Stimulated activated CD4-positive, alpha-beta T cell treated with anti-CD3 and anti-CD28 coated beads, Interleukin-12 subunit alpha, Interleukin-12 subunit beta, amount 100 ng/mL, for 4 hours (primary cell): Measurements from ENCODE around the gene FAF1.

Source experiments
- DNase-seq: peaks from one replicate; pipeline ENCODE4 v3.0.0-alpha.2; 2020

Gene FAF1

DNA sequence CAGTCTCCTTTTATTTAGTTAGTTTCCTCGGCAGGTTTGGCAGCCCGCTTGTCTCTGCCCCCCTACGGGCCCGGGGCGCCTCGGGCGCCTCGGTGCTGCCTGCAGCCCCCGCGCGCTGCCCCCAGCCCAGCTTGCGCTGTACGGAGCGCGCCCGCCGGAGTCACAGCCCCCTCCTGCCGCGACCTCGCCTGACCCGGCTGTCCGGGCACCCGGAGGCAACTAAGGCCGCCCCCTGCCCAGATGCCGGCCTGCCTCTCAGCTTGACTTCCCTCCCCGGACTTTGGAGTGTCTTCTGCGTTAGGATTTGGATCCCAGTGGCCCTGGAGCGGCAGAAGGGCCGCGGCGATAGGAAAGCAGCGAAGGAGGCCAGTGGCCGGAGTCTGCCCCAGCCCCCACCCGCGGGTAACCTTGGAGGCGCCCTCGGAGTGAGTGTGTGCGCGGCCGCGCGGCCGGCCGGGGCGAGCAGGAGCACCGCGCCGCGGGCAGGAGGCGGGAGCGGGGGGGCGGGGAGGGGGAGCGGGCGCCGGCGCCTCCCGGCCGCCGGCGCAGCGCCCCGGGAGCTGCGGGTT is 17.6 kb upstream of the FAF1 start:
- DNase-seq, result peak; percentile 21

DNA sequence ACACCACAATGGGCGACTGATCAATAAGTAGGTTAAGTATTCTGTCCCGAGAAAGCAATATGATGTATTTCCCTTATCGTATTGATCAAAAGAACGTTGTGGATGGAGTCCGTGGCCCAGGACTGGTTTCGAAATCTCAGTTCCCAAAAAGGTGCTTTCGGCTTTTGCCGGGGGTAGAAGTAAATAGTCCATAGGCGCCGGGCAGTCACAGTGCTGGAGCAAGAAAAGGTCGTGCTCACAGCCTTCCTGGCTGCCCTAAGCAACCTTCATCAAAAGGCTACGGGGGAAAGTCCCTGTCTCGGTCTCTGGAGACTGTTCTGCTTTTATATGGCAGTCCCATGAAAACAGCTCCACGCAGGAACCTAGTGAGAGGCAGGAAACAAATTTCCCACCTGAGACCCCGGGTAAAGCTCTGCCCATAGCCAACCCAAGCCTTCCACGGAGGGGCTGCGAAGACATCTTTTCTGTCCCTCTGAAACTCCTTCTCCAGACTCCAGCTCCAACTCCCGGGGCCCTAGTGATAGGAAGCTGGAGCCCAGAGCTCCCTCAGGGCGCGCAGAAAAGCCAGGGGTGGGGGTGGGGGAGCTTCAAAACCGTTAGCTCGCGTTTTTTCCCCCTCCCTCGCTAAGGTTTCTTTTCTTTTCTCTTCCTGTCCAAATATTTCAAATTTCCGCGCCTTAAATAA is 17.0 kb upstream of the FAF1 start:
- peak; percentile 10 for DNase-seq

DNA sequence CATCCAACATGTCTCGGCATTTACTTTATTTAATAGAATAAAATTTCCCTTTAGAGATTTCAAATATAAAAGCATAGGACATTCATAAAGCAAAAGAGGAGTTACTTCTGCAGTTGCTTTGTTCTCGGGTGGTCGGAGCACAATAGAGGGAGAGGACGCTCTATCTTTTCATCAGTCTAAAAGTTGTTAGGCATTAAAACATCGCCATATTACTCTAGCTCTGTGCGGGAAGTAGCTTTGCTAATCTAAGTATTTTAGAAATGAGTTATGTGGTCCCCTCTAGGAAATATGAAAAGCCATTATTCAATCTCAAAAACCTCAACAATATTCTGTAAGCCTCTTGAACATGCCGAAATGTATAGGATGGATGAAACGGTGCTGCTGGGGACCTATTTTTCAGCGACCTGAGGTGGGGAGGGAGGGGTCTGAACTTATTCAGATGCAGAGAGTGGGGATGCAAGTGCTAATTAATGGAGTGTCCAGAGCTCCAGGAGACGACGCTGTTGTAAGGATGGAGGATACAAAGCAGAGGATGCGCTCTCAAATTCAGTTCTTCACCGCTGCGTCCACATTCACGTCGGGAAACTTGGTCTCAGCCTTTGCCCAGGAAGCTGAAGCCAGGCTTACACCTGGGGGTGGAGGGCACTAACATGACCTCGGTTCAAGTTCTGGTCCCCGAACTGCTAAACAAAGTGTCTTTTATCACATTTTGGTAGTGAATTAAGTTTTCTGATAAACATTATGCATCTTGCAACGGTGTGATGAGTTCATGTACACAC is 16.2 kb upstream of the FAF1 start:
- DNase-seq, result no peak

DNA sequence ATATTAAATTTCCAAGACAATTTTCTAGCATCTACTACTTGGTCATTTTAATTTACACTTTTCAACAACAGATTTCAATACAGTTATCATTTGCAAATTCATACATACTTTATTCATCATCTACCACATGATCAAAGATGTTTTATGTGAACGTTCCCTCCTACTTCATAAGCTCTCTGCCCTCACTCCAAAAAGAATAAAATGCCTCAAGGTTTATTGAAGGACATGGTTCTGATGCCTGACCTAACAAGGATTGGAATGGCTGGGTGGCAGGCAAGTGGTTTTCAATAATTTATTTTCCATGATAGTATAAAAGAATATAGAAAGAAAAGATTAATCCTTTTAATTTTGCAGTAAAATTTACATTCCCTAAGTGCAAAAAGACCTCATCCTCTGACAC is 15.4 kb upstream of the FAF1 start:
- DNase-seq, result no peak

DNA sequence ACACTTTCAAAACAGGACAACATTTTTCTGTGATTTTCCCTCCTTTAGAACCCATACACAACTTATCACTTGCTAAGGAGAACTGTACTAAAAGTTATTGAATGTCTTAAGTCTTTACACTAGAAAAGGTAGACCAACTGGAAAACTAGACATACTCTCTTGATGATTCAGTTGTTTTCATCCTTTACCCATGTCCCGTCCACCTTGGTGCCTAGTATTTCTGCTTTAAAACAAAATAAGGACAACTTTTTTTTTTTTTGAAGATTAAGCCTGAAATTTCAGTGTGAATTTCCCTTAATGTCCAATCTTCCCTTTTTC is 14.5 kb upstream of the FAF1 start:
- DNase-seq, result no peak

DNA sequence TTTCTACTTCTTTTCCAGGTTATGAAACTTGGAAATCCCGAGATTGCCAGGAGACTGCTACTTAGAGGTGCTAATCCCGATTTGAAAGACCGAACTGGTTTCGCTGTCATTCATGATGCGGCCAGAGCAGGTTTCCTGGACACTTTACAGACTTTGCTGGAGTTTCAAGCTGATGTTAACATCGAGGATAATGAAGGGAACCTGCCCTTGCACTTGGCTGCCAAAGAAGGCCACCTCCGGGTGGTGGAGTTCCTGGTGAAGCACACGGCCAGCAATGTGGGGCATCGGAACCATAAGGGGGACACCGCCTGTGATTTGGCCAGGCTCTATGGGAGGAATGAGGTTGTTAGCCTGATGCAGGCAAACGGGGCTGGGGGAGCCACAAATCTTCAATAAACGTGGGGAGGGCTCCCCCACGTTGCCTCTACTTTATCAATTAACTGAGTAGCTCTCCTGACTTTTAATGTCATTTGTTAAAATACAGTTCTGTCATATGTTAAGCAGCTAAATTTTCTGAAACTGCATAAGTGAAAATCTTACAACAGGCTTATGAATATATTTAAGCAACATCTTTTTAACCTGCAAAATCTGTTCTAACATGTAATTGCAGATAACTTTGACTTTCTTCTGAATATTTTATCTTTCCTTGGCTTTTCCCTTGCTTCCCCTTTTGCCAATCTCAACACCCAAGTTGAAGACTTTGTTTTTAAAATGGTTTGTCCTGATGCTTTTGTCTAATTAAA is 14.0 kb upstream of the FAF1 start:
- DNase-seq, result no peak

DNA sequence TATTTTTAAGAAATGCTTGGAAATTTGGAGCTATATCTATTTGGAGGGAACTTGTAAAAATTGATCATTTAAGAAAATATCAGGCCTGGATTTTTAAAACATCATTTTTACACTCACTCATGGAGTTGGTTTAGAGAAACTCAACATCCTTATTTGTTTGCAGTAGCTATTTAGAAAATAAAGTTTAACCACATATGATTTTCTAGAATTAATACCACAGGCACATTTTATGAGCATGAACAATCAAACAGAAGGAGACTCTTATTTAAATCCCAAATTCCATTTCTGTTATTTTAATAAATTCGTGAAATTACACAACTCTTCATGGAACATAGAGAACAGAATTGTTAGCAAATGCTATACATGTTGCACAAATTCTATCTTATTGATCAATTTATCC is 13.2 kb upstream of the FAF1 start:
- no peak for DNase-seq

DNA sequence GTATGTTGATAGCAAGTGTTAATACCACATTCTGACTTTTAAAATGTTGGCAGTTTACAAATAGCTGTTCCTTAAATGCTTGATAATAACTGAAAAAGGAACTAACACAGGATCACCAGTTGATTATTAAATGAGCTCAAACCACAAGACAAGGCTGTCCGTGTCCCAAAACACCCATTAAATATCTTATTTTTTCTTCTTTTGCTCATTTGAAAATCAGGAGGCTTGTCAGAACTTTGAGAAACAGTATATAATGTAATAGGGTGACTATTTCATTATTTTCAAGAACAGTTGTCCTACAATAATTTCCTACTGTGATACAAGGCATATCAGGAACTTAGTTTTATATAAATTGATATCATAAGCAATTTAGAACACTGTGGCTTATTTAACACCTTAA is 12.7 kb upstream of the FAF1 start:
- no peak for DNase-seq

DNA sequence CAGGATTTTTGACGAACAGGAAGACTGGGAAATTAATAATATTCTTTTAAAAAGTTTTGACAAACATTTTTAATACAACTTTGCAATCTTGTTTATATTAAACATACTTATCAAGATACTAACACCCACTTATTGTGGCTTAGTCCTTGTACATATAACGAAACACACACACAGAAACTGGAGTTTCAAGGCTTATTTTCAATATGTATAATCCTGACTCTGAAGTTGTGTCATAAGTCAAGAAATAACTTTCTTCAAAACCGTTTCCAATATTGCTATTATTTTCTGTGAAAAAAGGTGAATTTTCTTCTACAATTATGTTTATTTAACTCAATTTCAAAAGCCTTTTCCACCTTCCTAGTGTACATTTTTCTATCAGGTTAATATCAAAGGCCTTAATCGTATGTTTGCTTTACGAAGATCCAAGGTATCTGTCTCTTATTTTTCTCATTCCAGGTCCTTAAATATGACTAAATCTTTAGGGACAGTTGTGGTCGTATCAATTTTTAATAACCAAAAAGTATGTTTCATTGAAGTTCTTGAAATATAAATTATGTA is 11.8 kb upstream of the FAF1 start:
- DNase-seq, result no peak

DNA sequence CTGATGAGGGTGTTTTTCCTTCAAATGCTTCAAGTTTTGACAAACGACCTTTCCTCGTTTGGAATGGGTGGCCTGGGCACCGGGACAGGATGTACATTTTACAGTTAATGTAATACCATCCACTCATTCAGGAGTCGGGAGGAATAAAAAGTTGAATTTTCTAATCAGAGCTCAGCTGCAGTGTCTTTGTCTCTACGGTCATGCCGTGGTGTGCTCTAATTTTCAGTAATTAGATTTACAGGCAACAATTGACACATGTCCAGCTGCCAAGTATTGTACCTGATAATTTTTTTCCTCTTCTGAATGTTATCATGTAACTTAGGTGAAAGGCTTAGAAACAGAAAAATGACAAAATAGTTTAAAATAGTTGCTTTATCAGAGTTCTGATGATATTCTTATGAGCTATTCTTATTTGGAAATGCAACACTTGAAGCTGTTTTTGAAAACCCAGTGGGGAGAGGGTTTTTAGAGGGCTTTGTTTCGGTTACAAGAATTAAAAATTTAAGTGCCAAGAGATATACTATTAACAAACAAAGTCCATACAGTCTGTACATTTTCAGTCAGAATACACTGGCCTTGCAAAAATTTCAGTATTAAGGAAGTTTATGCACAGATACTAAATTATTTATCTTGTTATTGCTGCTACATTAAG is 11.0 kb upstream of the FAF1 start:
- DNase-seq, result no peak

DNA sequence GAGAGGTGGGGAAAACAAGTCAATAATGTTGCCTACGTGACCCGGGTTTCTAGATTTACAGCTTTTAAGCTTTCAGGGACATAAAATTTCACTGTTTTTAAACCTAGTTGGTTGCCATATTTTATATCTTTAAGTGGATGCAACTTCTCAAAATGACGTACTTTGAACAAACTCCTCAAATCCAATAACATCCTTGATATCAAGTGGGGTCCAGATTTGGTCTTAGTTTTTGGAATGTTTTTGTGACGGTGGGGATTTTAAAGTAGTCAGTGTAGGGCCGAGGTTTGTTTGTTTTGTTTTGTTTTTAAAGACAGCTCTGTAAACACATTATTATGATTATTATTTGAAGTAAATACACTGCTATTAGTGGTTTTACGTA is 10.4 kb upstream of the FAF1 start:
- no peak for DNase-seq

DNA sequence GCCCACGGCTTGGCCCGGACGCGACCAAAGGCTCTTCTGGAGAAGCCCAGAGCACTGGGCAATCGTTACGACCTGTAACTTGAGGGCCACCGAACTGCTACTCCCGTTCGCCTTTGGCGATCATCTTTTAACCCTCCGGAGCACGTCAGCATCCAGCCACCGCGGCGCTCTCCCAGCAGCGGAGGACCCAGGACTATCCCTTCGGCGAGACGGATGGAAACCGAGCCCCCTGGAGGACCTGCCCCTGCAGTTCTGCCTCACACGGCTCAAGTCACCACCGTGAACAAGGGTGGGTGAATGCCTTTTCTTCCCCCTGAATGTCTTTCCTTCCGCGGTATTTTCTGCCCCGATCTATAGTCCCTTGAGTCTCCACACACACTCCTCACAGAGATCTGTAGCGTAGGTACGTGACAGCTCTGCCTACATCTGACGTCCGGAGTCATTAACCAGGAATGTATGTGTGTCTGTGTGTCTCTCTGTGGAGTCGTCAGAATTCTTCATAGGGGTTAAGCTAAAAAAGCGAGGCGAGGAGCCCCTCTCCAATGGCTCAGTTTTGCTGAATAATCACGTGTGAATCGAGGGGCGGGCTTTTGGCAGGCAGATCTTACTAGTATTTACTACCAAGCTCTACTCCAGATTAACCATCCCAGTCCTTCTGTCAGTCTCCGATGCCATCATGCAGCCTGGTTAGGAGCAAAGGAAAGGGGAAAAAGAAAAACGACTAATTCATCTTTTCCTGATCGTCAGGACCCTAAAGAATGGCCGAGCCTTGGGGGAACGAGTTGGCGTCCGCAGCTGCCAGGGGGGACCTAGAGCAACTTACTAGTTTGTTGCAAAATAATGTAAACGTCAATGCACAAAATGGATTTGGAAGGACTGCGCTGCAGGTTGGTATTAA is 9.8 kb upstream of the FAF1 start, which contains the start of gene CDKN2C:
Gene CDKN2C (plus strand): TSS at position 635 of the 898 bp plus-strand sequence. CDS start 124 bp downstream, at position 759.
- peak; percentile 26 for DNase-seq

DNA sequence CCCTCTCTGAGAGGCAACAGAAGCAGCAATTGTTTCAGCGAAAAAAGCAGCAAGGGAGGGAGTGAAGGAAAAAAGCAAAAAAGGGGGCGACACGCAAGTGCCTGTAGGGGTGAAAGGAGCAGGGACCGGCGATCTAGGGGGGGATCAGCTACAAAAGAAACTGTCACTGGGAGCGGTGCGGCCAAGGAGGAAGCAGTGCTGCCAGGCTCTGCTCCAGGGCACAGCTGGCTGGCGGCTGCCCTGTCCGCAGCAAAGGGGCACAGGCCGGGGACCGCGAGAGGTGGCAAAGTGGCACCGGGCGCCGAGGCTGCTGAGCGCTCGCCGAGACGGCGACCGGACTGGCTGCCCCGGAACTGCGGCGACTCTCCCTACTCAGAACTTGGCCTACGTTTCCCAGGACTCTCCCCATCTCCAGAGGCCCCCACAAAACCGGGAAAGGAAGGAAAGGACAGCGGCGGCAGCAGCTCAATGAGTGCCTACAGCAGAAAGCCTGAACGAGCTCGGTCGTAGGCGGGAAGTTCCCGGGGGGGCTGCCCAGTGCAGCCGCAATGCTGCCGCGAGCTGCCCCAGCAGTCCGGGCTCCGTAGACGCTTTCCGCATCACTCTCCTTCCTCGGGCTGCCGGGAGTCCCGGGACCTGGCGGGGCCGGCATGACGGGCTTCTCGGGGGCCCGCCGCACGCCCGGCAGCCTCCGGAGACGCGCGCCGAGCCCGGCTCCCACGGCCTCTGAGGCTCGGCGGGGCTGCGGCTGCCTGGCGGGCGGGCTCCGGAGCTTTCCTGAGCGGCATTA is 8.9 kb upstream of the FAF1 start:
- peak; percentile 46 for DNase-seq

DNA sequence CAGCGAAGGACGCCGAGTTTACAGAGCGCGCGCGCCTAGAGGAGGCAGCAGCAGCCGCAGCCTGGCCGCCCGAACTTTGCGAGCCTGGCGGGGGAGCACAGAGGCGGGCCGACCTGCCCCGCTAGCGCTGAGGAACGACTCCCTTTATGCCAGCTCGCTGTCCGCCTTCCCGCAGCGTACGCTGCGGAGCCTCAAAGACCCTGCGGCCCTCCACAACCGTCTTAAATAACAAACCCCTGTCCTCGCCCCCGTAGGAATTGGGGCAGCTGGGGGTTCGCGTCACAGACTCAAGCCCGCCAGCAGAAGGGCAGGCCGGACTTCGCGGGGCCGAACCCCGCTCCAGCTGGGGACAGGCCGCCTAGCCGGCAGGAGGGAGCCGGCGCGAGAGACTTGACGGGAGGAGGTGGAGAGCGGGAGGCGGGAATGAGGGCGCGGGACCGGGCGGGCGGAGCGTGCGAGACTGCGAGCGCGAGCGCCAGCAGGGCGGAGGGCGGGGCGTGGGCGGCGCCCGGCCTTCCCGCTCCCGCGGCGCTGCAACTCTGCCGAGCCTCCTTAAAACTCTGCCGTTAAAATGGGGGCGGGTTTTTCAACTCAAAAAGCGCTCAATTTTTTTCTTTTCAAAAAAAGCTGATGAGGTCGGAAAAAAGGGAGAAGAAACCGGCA is 8.2 kb upstream of the FAF1 start:
- DNase-seq, result peak; percentile 76

DNA sequence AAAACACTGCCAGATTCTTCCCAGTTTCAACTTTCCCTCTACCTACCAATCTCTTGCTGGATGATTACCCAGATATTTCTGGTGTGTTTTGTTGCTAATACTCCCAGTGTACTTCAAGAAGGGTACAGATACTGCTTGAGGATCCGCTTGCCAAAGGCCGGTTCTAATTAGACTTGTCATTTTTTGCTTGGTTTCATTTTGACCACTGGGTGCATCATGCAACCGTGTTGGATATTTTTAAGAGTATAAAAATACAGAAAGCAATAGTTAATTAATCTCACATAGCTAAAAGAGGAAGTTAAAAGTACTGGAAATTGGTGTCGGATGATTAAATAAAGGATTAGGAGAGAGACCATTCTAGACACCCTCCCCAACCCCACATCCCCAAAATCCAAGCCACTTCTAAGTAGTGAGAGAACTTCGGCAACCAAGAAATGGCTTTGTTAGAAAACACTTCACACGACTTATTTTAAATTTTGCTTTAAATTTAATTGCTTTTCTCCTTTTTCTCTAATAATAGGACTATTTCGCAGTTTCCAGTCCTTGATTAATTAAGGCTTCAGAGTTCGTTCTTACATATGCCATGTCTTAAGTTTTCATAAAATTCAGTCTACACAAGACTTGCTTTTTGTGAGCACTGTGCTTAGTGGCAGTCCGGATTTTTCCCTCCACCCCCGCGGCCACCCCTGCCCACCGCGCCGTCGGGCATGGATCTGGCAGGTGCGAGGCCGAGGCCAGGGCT is 7.5 kb upstream of the FAF1 start:
- no peak for DNase-seq

DNA sequence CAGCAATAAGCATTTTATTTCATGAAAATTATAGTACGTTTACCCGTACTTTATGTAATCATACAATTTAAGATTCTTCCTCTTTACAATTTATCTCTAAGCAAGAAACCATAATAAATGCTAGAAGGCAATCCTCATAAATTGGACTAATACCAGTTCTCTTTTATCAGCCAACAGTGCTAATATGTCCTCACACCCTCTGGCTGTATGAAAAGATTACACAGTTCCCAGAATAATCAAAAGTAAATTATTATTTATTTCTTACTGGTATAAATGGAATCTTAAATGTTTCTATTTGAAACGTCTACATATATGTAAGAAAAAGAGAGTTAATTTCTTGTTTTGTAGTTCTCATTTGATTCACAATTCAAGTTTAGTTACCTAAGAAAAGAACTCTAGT is 6.9 kb upstream of the FAF1 start:
- no peak for DNase-seq

DNA sequence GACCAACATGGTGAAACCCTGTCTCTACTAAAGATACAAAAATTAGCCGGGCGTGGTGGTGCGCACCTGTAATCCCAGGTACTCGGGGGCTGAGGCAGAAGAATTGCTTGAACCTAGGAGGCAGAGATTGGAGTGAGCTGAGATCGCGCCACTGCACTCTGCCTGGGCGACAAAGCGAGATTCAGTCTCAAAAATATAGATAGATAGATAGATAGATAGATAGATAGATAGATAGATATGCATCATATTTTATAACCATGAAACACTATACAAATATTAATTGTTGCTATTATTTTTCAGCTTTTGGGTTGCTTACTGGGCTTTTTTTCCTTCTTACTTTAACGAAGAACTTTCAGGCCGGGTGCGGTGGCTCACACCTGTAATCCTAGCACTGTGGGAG is 4.8 kb upstream of the FAF1 start:
- DNase-seq, result no peak

DNA sequence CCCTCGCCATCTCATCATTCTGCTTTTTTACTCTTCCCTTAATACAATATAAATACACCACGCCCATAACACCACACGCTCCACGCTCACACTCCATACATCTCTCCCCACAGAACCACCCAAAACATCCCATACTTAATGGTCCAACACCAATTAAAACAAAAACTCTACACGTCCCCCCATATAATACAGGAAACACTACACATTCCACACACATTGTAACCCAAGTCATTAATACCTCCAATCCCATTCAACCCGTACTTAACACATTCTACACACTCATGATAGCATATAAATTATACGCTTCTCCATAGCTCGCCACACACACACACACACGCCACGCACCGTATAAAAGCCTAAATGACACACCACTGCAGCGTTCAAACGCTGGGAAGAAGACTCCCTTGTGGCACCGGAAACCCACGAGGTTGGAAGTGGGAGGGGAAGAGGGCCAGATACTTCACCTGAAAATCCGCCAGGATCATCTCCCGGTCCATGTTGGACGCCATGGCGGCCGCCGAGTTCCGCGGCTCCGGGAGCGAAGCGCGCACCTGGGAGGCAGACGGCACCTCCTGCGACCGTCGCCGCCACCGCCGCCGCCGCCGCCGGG is 659 bp downstream of the FAF1 start:
- DNase-seq, result no peak

DNA sequence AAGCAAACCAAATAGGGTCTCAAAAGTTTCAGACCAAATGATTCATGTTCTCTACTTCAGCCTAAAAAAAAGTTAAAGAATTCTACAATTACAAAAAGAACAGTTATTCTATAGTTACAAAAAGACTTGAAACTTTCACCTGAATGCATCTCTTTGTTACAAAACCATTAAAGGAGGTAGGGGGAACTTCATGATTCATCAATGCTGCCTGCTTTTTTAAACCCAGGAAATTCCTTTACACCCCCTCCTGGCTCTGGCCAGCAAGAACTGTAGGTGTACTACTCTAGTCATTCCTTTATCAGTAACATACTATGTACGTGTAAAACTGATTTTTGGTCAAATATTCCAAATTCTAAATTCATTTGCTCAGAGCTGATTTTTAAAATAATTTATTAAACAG is 5.0 kb downstream of the FAF1 start:
- DNase-seq, result no peak
